ENCODE results near the gene PAPPA. TPM values are rescaled to one million over a fixed set of nuclear protein-coding genes. Genes with fewer than 3 reads are reported as not detected.

PAPPA gene
- total RNA-seq, 1 experiment from 2014 or later, result 0.05 TPM

- TF ChIP-seq POLR2A (IDR thresholded peaks at IDR 0.05; ENCODE audit: borderline replicate concordance, extremely low read depth, insufficient read depth, insufficient read length), result no peak
- no peak for TF ChIP-seq TCF7L2 (IDR thresholded peaks at IDR 0.05; ENCODE audit: borderline replicate concordance, extremely low read depth, insufficient read depth, insufficient read length)
- TF ChIP-seq YY1 (IDR thresholded peaks at IDR 0.05; ENCODE audit: extremely low read depth, insufficient replicate concordance, low read depth, low read length), result no peak
- no peak for TF ChIP-seq ATF3 (IDR thresholded peaks at IDR 0.05)
- no peak for TF ChIP-seq ZFX (IDR thresholded peaks at IDR 0.05)
- no peak for TF ChIP-seq POLR2AphosphoS5 (IDR thresholded peaks at IDR 0.05; ENCODE audit: low read depth, low read length)
- no peak for TF ChIP-seq FOSL1 (IDR thresholded peaks at IDR 0.05; ENCODE audit: low read depth)
- TF ChIP-seq CEBPB (IDR thresholded peaks at IDR 0.05; ENCODE audit: low read depth), result no peak
- TF ChIP-seq RAD21 (IDR thresholded peaks at IDR 0.05; ENCODE audit: low read depth), result no peak
- TF ChIP-seq REST (IDR thresholded peaks at IDR 0.05; ENCODE audit: low read depth), result no peak
- no peak for TF ChIP-seq EZH2phosphoT487 (IDR thresholded peaks at IDR 0.05; ENCODE audit: borderline replicate concordance)
- TF ChIP-seq ZBTB33 (IDR thresholded peaks at IDR 0.05; ENCODE audit: extremely low read depth, insufficient replicate concordance, low read length), result no peak
- no peak for TF ChIP-seq CTCF (IDR thresholded peaks at IDR 0.05 in 2 of 3, conservative IDR thresholded peaks at IDR 0.05 in 1 of 3; ENCODE audit: borderline replicate concordance in 1 of 3, insufficient read depth in 1 of 3, low read depth in 2 of 3, low read length in 2 of 3)
- peaks cover 35% of the 10 kb centered on the region for H3K27me3 ChIP-seq (ENCODE audit: insufficient read depth, low read length)
- RAD21 ChIA-PET (ENCODE audit: low non-redundant PET in 1 of 2, low total read pairs in 2 of 2, uncharacterized antibody in 2 of 2, unreplicated experiment in 2 of 2), result no interaction called here
- no peaks in the 10 kb centered on the region for H3K9me3 ChIP-seq (ENCODE audit: control insufficient read depth in 1 of 2, insufficient read depth in 1 of 2, low read depth in 1 of 2, low read length in 2 of 2)
- CTCF ChIA-PET, result no interaction called here
- H3K4me2 ChIP-seq (ENCODE audit: low read length), result no peak overlapping the region
- H3K27ac ChIP-seq (ENCODE audit: low read depth, low read length), result no peak overlapping the region
- no peaks in the 10 kb centered on the region for H3K36me3 ChIP-seq (ENCODE audit: control insufficient read depth in 1 of 2, insufficient read depth in 2 of 2, low read length in 2 of 2)
- no peaks in the 10 kb centered on the region for H4K20me1 ChIP-seq (ENCODE audit: insufficient read depth)
- intact Hi-C loops (cut with micrococcal nuclease), result no loop called here
- H2AFZ ChIP-seq (ENCODE audit: low read depth, low read length, poor library complexity, severe bottlenecking), result no peak overlapping the region
- ATAC-seq (no peak), DNase-seq (ENCODE audit: low read depth, low spot score) (no peak)
- POLR2A ChIA-PET, result no interaction called here
- H3K4me3 ChIP-seq (replicated peaks in 1 of 2; ENCODE audit: low read depth in 1 of 2, low read length in 2 of 2), result no peak overlapping the region
- H3K9me2 ChIP-seq (ENCODE audit: insufficient read depth), result no peaks in the 10 kb centered on the region
- no peak overlapping the region for H3K9ac ChIP-seq (ENCODE audit: low read length)
- H3K79me2 ChIP-seq (ENCODE audit: insufficient read depth, low read length), result no peaks in the 10 kb centered on the region
- BruUV-seq (replicated peaks), result no TSS peak
- H3K4me1 ChIP-seq (ENCODE audit: control insufficient read depth in 1 of 2, insufficient read depth in 2 of 2, low read length in 2 of 2), result no peaks in the 10 kb centered on the region
These were observed 166.7 kb downstream of the PAPPA start for GRCh38 chr9:116320290-116320689.
